ENCODE measurements around the gene RAPH1.

RAPH1 gene

GRCh38 chr2:203534621-203535077, 452 bp downstream of the RAPH1 start:
- TF ChIP-seq NFIC (IDR thresholded peaks at IDR 0.05) (no peak), ZBTB7A (IDR thresholded peaks at IDR 0.05; ENCODE audit: low read depth) (0 out of 2 replicates have a peak, but pooled peaks have one; percentile 26), TCF12 (IDR thresholded peaks at IDR 0.05; ENCODE audit: low read depth) (no peak), YY1 (IDR thresholded peaks at IDR 0.05; ENCODE audit: low read depth) (0 out of 2 replicates have a peak, but pooled peaks have one; percentile 31), RAD21 (IDR thresholded peaks at IDR 0.05; ENCODE audit: low read depth) (no peak)

GRCh38 chr2:203533676-203534591, 1.2 kb downstream of the RAPH1 start:
- no peak for TF ChIP-seq TAF1 (IDR thresholded peaks at IDR 0.05; ENCODE audit: low read depth)

- TF ChIP-seq MAX (IDR thresholded peaks at IDR 0.05) (no peak), USF1 (IDR thresholded peaks at IDR 0.05) (no peak), FOXM1 (IDR thresholded peaks at IDR 0.05; ENCODE audit: borderline replicate concordance, low read depth) (no peak)
These were observed 2.0 kb downstream of the RAPH1 start for GRCh38 chr2:203532957-203533658.

GRCh38 chr2:203527719-203528118, 7.4 kb downstream of the RAPH1 start:
- TF ChIP-seq EGR1 (IDR thresholded peaks at IDR 0.05) (no peak), FOXM1 (IDR thresholded peaks at IDR 0.05; ENCODE audit: borderline replicate concordance, low read depth) (no peak), TEAD4 (IDR thresholded peaks at IDR 0.05) (no peak), EP300 (IDR thresholded peaks at IDR 0.05; ENCODE audit: borderline replicate concordance) (no peak), TAF1 (IDR thresholded peaks at IDR 0.05; ENCODE audit: low read depth) (no peak), TCF12 (IDR thresholded peaks at IDR 0.05; ENCODE audit: low read depth) (no peak), ZBTB7A (IDR thresholded peaks at IDR 0.05; ENCODE audit: low read depth) (no peak), YY1 (IDR thresholded peaks at IDR 0.05; ENCODE audit: low read depth) (no peak), MAX (IDR thresholded peaks at IDR 0.05) (no peak), REST (IDR thresholded peaks at IDR 0.05; ENCODE audit: low read depth) (no peak)

- TF ChIP-seq EGR1 (IDR thresholded peaks at IDR 0.05), result no peak
- no peak for TF ChIP-seq YY1 (IDR thresholded peaks at IDR 0.05; ENCODE audit: low read depth)
- no peak for TF ChIP-seq USF1 (IDR thresholded peaks at IDR 0.05)
- TF ChIP-seq FOXM1 (IDR thresholded peaks at IDR 0.05; ENCODE audit: borderline replicate concordance, low read depth), result no peak
- no peak for TF ChIP-seq NFIC (IDR thresholded peaks at IDR 0.05)
- TF ChIP-seq TCF12 (IDR thresholded peaks at IDR 0.05; ENCODE audit: low read depth), result no peak
- TF ChIP-seq EP300 (IDR thresholded peaks at IDR 0.05; ENCODE audit: borderline replicate concordance), result no peak
- TF ChIP-seq CEBPB (IDR thresholded peaks at IDR 0.05), result no peak
- no peak for TF ChIP-seq REST (IDR thresholded peaks at IDR 0.05; ENCODE audit: low read depth)
- TF ChIP-seq TAF1 (IDR thresholded peaks at IDR 0.05; ENCODE audit: low read depth), result no peak
- no peak for TF ChIP-seq RAD21 (IDR thresholded peaks at IDR 0.05; ENCODE audit: low read depth)
- TF ChIP-seq TEAD4 (IDR thresholded peaks at IDR 0.05), result no peak
- TF ChIP-seq CREB1 (IDR thresholded peaks at IDR 0.05; ENCODE audit: low read depth), result no peak
- no peak for TF ChIP-seq MAX (IDR thresholded peaks at IDR 0.05)
These were observed 24.2 kb downstream of the RAPH1 start for GRCh38 chr2:203510941-203511305.

Measured in Ishikawa (cell line).